MCF 10A (cell line): ENCODE data around the gene PDE6D. TPM values are rescaled to one million over a fixed set of nuclear protein-coding genes. Genes with fewer than 3 reads are reported as not detected.

Experiments used
- BruUV-seq: library from RNA; stranded (reverse); fragments of 400-500 nt; replicated peaks from 2 replicates; lab custom pipeline; 2021; lab: Mats Ljungman, UMichigan
- CTCF ChIA-PET: fragments of 300-600 bp; sonication (Branson Sonifier 250); formaldehyde crosslinking; extraction: SDS; loops from one replicate; lab custom pipeline; 2021; ENCODE audit warnings: antibody characterized with exemption, inconsistent platforms; lab: Yijun Ruan, JAX
- POLR2A ChIA-PET: fragments of 300-600, 350-650 bp; sonication (Branson Sonifier 250); formaldehyde crosslinking; extraction: SDS; loops from one replicate; lab custom pipeline; 2020; ENCODE audit warnings: antibody characterized with exemption, inconsistent platforms; lab: Yijun Ruan, JAX
- DNase-seq: peaks from one replicate; pipeline ENCODE4 v3.0.0-alpha.2; 2018; ENCODE audit not compliant: unreplicated experiment
- H3K27ac Mint-ChIP-seq: one replicate; pipeline ENCODE4 v1.8.0; 2022; ENCODE audit warnings: mild to moderate bottlenecking, low read depth, mixed read lengths; ENCODE audit not compliant: unreplicated experiment
- H3K27me3 Mint-ChIP-seq: one replicate; pipeline ENCODE4 v1.8.0; 2022; ENCODE audit warnings: mixed read lengths; ENCODE audit not compliant: insufficient read depth, unreplicated experiment
- H3K36me3 Mint-ChIP-seq: one replicate; pipeline ENCODE4 v1.8.0; 2022; ENCODE audit warnings: mild to moderate bottlenecking, moderate library complexity, mixed read lengths; ENCODE audit not compliant: insufficient read depth, unreplicated experiment
- H3K4me1 Mint-ChIP-seq: one replicate; pipeline ENCODE4 v1.8.0; 2022; ENCODE audit warnings: mixed read lengths; ENCODE audit not compliant: insufficient read depth, unreplicated experiment
- H3K4me3 Mint-ChIP-seq: one replicate; pipeline ENCODE4 v1.8.0; 2022; ENCODE audit warnings: mild to moderate bottlenecking, moderate library complexity, mixed read lengths; ENCODE audit not compliant: unreplicated experiment
- H3K9me3 Mint-ChIP-seq: one replicate; pipeline ENCODE4 v1.8.0; 2022; ENCODE audit warnings: mixed read lengths; ENCODE audit not compliant: unreplicated experiment
- intact Hi-C: fragments of 100-400 bp; cut with micrococcal nuclease; formaldehyde crosslinking; loops from 2 replicates; pipeline ENCODE4 v1.14.1; 2022
- total RNA-seq: library from RNA; stranded (reverse); gene quantifications from 2 replicates; pipeline ENCODE4 v1.2.3, GENCODE V29; 2022
- TF ChIP-seq, protein P1 (sequence below): fragments of 200-600 bp; IDR thresholded peaks from one replicate; pipeline ENCODE4 v1.8.0; 2022; ENCODE audit warnings: antibody characterized with exemption, mild to moderate bottlenecking; ENCODE audit not compliant: unreplicated experiment

The PDE6D gene
- total RNA-seq, 1 experiment from 2014 or later, result 13.2 TPM

- no peak overlapping the region for H3K4me3 Mint-ChIP-seq
- ChIA-PET CTCF (interaction anchor here (0.6 to 8.5 kb wide), 13 partner anchors 8 to 723 kb away, joined by 3 to 352 read pairs (median 4); no protein-coding TSS in a partner anchor), POLR2A (interaction anchor here (0.6 to 1.3 kb wide), 2 partner anchors 14 to 39 kb away, joined by 3 read pairs; no protein-coding TSS in a partner anchor)
- peaks cover 27% of the 10 kb centered on the region for H3K4me1 Mint-ChIP-seq
- TF ChIP-seq, protein P1, sequence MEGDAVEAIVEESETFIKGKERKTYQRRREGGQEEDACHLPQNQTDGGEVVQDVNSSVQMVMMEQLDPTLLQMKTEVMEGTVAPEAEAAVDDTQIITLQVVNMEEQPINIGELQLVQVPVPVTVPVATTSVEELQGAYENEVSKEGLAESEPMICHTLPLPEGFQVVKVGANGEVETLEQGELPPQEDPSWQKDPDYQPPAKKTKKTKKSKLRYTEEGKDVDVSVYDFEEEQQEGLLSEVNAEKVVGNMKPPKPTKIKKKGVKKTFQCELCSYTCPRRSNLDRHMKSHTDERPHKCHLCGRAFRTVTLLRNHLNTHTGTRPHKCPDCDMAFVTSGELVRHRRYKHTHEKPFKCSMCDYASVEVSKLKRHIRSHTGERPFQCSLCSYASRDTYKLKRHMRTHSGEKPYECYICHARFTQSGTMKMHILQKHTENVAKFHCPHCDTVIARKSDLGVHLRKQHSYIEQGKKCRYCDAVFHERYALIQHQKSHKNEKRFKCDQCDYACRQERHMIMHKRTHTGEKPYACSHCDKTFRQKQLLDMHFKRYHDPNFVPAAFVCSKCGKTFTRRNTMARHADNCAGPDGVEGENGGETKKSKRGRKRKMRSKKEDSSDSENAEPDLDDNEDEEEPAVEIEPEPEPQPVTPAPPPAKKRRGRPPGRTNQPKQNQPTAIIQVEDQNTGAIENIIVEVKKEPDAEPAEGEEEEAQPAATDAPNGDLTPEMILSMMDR, result no peak
- DNase-seq, result no peak
- BruUV-seq, result no TSS peak
- H3K27ac Mint-ChIP-seq, result no peak overlapping the region
- H3K9me3 Mint-ChIP-seq, result no peaks in the 10 kb centered on the region
- H3K36me3 Mint-ChIP-seq, result peaks cover 30% of the 10 kb centered on the region
- no peaks in the 10 kb centered on the region for H3K27me3 Mint-ChIP-seq
- intact Hi-C loops, result no loop called here
Observed at GRCh38 chr2:231716666-231717280, 64.3 kb downstream of the PDE6D start.

DNA sequence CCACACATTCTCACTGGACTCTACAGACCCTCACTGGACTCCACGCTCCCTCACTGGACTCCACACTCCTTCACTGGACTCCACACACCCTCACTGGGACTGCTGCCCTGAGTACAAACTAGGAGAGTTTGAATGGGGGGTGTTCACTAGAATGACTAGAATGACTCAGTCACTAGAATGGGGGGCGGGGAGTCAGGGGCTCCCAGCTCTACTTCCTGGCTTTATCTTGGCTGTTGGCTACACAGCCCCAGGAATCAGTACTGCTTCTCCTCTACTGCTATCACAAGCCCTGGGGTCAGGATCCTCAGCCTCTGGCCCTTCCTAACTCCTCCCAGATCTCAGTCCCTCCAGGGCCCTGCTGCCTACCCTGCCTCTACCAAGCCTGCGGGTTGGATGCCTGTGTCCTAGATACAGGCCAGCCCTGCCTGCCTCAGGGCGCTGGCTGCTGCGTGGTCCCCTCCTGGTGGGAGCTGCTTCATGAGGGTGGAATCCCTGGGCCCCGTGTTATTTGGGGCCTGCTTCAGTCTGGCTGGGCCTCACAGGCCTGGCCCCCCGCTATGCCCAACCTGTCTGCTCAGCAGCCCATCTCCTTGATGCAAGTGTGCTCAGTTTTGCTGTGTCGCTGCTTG lies 65.0 kb downstream of the PDE6D start:
- TF ChIP-seq, protein P1, result no peak
- no peak overlapping the region for H3K27ac Mint-ChIP-seq
- H3K36me3 Mint-ChIP-seq, result peaks cover 37% of the 10 kb centered on the region
- H3K4me3 Mint-ChIP-seq, result no peak overlapping the region
- CTCF ChIA-PET, result interaction anchor here (0.6 to 8.5 kb wide), 22 partner anchors 9 to 724 kb away, joined by 3 to 352 read pairs (median 4); no protein-coding TSS in a partner anchor
- BruUV-seq, result no TSS peak
- no peaks in the 10 kb centered on the region for H3K9me3 Mint-ChIP-seq
- no peaks in the 10 kb centered on the region for H3K27me3 Mint-ChIP-seq
- POLR2A ChIA-PET, result interaction anchor here (0.6 to 5.2 kb wide), 5 partner anchors 14 to 103 kb away, joined by 3 to 33 read pairs (median 11); no protein-coding TSS in a partner anchor
- peaks cover 31% of the 10 kb centered on the region for H3K4me1 Mint-ChIP-seq
- no peak for DNase-seq
- intact Hi-C loops, result loop anchor here (1.0 kb wide), 4 partner anchors 39 to 153 kb away; no protein-coding TSS in a partner anchor

DNA sequence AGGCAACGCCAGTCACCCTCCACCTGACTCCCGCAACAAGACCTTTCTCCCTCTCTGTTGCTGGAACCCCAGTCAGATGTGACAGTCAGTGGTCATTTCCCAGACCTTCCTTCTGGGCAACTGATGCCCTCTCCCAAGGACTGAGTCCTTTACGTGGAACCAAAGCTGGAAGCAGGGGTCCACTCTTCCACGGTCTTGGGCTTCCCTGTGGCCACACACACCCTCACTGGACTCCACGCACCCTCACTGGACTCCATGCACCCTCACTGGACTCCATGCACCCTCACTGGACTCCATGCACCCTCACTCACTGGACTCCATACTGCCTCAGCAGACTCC lies 65.6 kb downstream of the PDE6D start:
- POLR2A ChIA-PET, result interaction anchor here (0.7 to 5.2 kb wide), 8 partner anchors 11 to 251 kb away, joined by 3 to 33 read pairs (median 8); partner anchors contain the start of gene NCL
- Mint-ChIP-seq H3K27me3 (no peaks in the 10 kb centered on the region), H3K4me3 (no peak overlapping the region), H3K36me3 (peaks cover 40% of the 10 kb centered on the region), H3K27ac (no peak overlapping the region), H3K9me3 (no peaks in the 10 kb centered on the region), H3K4me1 (peaks cover 31% of the 10 kb centered on the region)
- CTCF ChIA-PET, result interaction anchor here (0.7 to 8.5 kb wide), 18 partner anchors 9 to 721 kb away, joined by 3 to 352 read pairs (median 10); no protein-coding TSS in a partner anchor
- TF ChIP-seq, protein P1, result no peak
- intact Hi-C loops, result loop anchor here (1.0 kb wide), 4 partner anchors 38 to 152 kb away; no protein-coding TSS in a partner anchor
- no peak for DNase-seq
- no TSS peak for BruUV-seq
